HK-2 (cell line): ENCODE measurements around the gene ADAP1.
"Not testable (repeated sequence)": the region's sequence is repeated elsewhere in the genome, so short reads cannot be mapped to it uniquely, and the experiment has no call there.

Experiments used
- DNase-seq: peaks from one replicate; pipeline ENCODE4 v3.0.0-alpha.2; 2018; ENCODE audit not compliant: unreplicated experiment

ADAP1 gene

GRCh38 chr7:938546-939185, 15.8 kb downstream of the ADAP1 start:
- DNase-seq: no peak

DNA sequence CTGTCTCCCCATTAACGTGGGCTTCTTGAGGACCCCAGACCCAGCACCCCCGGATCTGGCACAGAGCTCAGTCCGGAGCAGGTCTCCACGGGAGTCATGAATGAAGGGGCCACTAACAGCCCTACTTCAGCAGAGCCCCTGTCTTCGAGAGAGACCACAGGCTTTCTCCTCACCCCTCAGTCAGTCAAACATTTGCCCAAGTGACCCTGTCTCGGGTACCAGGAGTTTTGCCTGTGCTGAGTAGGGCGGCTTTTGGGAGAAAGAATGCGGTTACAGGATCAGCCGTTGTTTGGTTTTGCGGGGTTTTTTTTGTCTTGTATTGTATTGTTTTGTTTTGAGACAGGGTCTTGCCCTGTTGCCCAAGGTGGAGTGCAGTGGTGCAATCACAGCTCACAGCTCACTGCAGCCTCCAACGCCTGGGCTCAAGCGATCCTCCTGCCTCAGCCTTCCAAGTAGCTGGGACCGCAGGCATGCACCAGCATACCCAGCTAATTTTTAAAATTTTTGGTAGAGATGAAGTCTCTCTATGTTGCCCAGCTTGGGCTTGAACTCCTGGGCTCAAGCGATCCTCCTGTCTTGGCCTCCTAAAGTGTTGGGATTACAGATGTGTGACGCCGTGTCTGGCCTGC, 16.5 kb downstream of the ADAP1 start:
- no peak for DNase-seq

DNA sequence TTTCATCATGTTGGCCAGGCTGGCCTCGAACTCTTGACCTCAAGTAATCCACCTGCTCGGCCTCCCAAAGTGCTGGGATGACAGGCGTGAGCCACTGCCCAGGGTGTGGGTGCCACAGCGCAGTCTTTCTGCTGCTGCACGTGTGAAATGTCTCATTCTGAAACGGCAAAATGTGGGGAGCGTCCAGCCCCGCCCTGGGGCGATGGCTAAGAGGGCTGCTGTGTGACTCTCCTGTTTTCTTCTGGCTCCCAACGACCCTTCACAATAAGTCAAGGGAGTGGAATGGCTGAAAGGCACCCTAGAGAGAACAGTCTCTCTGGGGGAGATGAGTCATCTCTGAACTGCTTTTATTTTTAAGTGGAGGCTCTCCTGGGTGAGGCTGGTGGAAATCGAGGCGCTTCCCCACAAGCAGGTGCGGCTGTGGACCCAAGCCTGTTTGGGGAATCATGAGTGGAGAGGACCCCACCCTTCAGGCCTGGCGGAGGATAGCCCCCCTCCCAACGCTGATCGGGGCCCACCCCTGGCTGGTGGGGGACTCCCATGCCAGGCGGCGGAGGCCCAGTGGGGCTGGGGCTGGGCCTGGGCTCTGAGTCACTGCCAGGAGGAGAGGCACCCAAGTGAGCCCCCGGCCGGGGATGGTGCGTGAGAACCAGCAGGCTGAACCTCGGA, 18.0 kb downstream of the ADAP1 start:
- no peak for DNase-seq

DNA sequence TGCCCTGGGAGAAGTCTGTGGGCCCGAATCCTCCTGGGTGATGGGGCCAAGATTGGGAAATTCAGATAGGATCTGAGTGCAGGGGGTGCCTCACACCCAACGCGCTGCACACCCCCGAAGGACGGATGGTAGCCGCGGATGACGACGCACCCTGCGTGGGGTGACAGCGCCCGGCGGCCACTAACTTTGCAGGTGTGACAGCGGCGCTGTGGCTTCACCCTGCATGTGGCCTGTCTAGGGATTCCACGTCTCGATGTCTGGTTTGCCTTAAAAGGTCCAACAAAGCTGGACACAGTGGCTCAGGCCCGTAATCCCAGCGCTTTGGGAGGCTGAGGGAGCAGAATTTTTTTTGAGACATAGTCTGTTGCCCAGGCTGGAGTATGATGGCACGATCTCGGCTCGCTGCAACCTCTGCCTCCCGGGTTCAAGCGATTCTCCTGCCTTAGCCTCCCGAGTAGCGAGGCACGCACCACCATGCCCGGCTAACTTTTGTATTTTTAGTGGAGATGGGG, 18.6 kb downstream of the ADAP1 start:
- DNase-seq: no peak

DNA sequence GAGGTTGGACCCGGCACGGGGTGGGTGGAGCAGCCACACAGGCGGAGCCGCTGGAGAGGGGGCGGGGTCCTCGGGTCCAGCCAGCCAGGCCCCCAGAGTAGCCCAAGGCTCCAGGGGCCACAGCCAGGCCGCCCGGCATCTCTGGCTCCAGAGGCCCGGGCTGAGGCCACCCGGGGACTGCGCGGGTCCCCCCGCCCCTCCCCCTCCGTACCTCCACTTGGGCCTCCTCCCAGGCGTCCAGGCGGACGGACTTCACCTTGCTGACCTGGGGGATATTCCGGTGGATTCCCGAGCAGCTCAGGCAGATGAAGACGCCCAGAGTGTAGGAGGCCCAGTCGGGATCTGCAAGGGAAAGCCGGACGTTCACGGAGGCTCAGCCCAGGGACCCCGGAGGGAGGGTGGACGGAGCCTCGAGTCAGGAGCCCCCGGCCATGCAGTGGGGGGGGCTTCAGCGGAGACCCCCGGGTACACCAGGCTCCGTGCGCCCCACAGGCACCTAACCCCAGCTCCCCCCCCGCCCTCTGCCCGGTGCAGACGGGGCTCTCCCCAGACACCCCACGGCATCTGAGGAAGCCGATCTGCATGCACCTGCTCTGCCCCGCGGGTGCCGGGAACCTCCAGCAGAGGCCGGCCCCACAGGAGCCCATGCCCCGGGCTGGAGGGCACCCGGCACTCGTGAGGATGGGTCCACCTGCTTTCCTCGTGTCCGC, 19.2 kb downstream of the ADAP1 start:
- no peak for DNase-seq

DNA sequence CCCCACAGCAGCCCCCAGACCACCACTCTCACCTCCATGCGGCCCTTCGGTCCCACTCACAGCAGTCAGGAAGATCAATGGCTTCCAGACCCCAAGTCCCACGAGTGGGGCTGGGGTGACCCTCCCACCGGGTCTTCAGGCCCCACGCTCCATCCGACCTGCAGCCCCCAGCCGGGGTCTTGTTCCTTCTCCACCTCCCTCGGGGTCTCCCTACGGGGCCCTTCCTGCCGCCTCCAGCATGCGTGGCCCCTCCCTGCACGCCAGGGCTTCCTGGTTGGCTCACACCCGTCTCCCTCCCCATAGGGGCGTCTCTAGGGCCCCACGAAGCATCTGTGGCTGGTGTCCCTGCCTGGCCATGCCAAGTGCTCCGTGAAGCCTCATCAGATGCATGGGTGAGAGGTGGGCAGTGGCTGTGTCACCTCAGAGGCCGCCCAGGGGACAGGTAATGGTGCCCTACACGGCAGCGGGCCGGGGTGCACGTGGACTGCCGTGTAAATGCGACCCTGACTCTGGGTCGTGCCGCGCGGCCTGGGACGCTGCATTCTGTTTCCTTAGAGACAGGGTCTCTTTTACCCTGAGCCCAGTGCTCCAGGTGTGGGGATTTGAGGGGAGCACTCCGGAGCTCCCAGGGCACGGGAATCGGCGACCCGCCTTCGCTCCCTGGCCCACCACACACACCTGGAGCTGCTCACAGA, 19.9 kb downstream of the ADAP1 start:
- DNase-seq: no peak

GRCh38 chr7:932651-932975, 21.9 kb downstream of the ADAP1 start:
- no peak for DNase-seq

DNA sequence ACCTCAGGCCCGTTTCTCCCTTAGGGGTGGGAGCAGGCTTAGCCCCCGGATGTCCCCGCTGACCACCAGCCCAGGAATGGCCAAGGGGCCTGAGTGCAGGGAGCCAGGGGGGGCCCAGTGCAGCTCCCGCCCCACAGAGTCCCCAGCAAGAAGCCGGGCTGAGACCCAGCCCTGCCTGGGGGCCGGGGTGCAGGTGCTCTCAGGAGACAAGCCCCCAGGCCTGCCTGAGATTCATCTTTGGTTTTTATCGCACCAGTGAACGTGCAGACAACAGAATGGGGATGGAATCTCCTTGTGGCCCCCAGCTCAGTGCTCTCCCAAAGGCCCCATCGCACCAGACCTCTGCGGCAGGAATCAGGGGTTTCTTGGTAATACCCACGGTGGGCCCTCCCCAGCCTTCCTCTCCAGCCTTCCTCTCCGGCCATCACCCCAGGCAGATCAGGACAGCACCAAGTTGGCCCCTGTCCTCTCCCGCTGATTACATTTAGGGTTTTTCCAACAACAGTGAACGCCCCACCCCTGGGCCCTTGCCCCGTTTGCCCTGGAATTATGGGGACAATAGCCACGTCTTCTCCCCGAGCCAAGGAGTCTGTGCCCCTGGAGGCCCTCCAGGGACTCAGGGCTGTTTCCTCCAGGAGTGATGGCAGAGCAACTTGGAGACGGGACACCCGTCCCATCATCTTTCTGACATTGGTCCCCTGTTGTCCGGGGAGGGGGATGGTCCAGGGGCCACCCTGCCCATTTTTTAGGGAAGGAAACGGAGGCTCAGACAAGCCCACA, 22.4 kb downstream of the ADAP1 start:
- no peak for DNase-seq

- no peak for DNase-seq
Measured at GRCh38 chr7:930975-931758, 23.3 kb downstream of the ADAP1 start.

- no peak for DNase-seq
Measured at GRCh38 chr7:929311-929711, 25.2 kb downstream of the ADAP1 start.

DNA sequence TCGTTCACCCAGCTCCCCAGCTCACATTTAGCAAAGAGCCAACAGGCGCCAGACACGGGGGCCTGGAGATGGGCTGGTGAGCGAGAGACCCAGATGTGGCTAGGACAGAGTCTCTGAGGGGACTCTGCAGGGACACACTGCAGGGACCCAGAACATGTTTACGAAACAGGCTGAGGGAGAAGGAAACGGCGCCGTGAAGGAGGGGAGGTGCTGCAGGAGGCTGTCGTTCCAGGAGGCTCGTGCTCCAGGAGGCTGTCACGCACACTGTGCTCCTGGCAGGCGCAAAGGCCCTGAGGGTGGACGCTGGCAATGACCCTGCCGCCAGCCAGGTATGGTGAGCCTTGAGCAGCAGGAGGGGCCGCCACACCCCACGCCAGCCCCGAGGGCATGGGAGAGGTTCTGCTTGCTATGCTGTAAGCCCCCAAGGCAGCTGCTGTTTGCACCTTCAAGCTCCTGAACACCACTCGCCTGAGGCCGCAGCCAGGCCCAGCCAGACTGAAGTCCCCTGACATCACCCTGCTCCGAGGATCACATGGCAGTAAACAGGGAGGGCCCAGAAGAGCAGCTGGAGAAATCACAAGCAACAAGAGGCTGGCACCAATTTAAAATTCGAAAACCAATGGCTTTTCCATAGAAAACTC, 27.3 kb downstream of the ADAP1 start:
- no peak for DNase-seq

GRCh38 chr7:926061-927030, 28.1 kb downstream of the ADAP1 start:
- DNase-seq: no peak

- DNase-seq: no peak
Measured at GRCh38 chr7:925601-926000, 28.9 kb downstream of the ADAP1 start.

DNA sequence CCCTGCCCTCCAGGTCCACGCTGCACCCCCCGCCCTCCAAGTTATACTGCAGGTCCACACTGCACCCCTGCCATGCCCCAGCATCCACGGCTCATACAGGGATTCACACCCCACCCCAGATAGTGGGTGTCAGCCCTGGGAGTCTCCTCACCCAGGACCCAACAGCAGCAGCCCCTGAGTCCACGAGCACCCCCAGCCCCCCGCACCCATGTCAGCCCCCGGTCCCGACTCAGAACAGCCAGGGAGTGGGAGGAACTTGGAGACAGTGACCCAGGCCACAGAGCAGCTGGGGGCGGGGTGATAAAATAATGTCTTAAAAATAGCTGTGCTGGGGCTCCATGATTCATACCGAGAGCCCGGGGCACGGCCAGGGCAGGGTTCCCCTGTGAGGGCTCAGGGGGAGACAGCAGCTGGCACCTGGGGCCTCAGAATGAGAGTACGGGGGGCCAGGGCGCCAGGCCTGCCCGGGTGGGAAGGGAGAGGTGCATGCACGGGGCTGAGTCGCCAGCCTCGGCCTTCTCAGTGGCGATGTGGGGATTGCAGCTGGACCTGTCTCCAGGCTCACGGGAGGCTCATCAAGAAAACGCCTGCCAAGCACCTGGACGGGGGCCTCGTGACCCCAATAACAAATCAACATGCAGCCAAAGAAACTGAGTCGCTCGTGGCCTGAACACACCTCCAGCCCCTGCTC, 29.8 kb downstream of the ADAP1 start:
- DNase-seq: no peak

- DNase-seq: not testable (repeated sequence)
Measured at GRCh38 chr7:924042-924441, 30.4 kb downstream of the ADAP1 start.

GRCh38 chr7:923108-924041, 31.1 kb downstream of the ADAP1 start:
- DNase-seq: peak; percentile 50
